Trophoblast cell (in vitro differentiated cells and primary cell): ENCODE data around the gene DCXR.

ENCODE experiments used
- DNase-seq, 2 donors: peaks; one replicate each; pipeline ENCODE4 v3.0.0-alpha.2; 2016
- H2AFZ ChIP-seq: 2 replicates; pipeline ENCODE4 v1.6.1; 2013; ENCODE audit warnings: low read length, moderate library complexity, mild to moderate bottlenecking; ENCODE audit not compliant: insufficient read depth, poor library complexity
- H2AK5ac ChIP-seq: 2 replicates; pipeline ENCODE4 v1.6.1; 2013; ENCODE audit warnings: mild to moderate bottlenecking, low read length
- H2BK120ac ChIP-seq: 2 replicates; pipeline ENCODE4 v1.6.1; 2013; ENCODE audit warnings: low read length, mild to moderate bottlenecking, moderate library complexity; ENCODE audit not compliant: insufficient read depth, poor library complexity
- H2BK12ac ChIP-seq: 2 replicates; pipeline ENCODE4 v1.6.1; 2013; ENCODE audit warnings: mild to moderate bottlenecking, low read length, moderate library complexity
- H2BK5ac ChIP-seq: 2 replicates; pipeline ENCODE4 v1.6.1; 2013; ENCODE audit warnings: low read length, low read depth, moderate library complexity, mild to moderate bottlenecking; ENCODE audit not compliant: poor library complexity
- H3K14ac ChIP-seq: 2 replicates; pipeline ENCODE4 v1.6.1; 2013; ENCODE audit warnings: mild to moderate bottlenecking, low read length
- H3K18ac ChIP-seq: 2 replicates; pipeline ENCODE4 v1.6.1; 2013; ENCODE audit warnings: mild to moderate bottlenecking, low read length
- H3K23ac ChIP-seq: 2 replicates; pipeline ENCODE4 v1.6.1; 2013; ENCODE audit warnings: low read length
- H3K27ac ChIP-seq: 2 replicates; pipeline ENCODE4 v1.5.1; 2013; ENCODE audit warnings: low read depth, mild to moderate bottlenecking, inconsistent platforms, low read length, moderate library complexity
- H3K27me3 ChIP-seq: 2 replicates; pipeline ENCODE4 v1.6.1; 2013; ENCODE audit warnings: inconsistent platforms, mild to moderate bottlenecking, low read length, moderate library complexity; ENCODE audit not compliant: insufficient read depth
- H3K36me3 ChIP-seq, 2 experiments: 1 replicate in 1 of 2; 2 replicates in 1 of 2; pipeline ENCODE4 v1.6.1; 2013; ENCODE audit warnings: low read length in 2 of 2, mild to moderate bottlenecking in 2 of 2, moderate library complexity in 1 of 2; ENCODE audit not compliant: insufficient read depth in 2 of 2, control insufficient read depth in 1 of 2
- H3K4ac ChIP-seq: 2 replicates; pipeline ENCODE4 v1.6.1; 2013; ENCODE audit warnings: low read depth, mild to moderate bottlenecking, low read length, moderate library complexity
- H3K4me1 ChIP-seq, 2 experiments: 1 replicate in 1 of 2; 2 replicates in 1 of 2; pipeline ENCODE4 v1.6.1; 2013; ENCODE audit warnings: low read length in 2 of 2, mild to moderate bottlenecking in 2 of 2, moderate library complexity in 1 of 2; ENCODE audit not compliant: insufficient read depth in 2 of 2, control insufficient read depth in 1 of 2
- H3K4me2 ChIP-seq: 2 replicates; pipeline ENCODE4 v1.6.1; 2013; ENCODE audit warnings: inconsistent platforms, mild to moderate bottlenecking, low read length, moderate library complexity
- H3K4me3 ChIP-seq: 2 replicates; pipeline ENCODE4 v1.5.1; 2013; ENCODE audit warnings: mild to moderate bottlenecking, low read depth, low read length, inconsistent platforms
- H3K79me1 ChIP-seq: one replicate; pipeline ENCODE4 v1.6.1; 2013; ENCODE audit warnings: low read length
- H3K79me2 ChIP-seq: 2 replicates; pipeline ENCODE4 v1.6.1; 2013; ENCODE audit warnings: low read length, mild to moderate bottlenecking; ENCODE audit not compliant: control insufficient read depth, insufficient read depth, poor library complexity
- H3K9ac ChIP-seq: 2 replicates; pipeline ENCODE4 v1.6.1; 2013; ENCODE audit warnings: mild to moderate bottlenecking, low read length
- H3K9me3 ChIP-seq: 2 replicates; pipeline ENCODE4 v1.6.1; 2013; ENCODE audit warnings: low read depth, mild to moderate bottlenecking, control low read depth, inconsistent platforms, low read length; ENCODE audit not compliant: insufficient read depth
- H4K12ac ChIP-seq: 2 replicates; pipeline ENCODE4 v1.6.1; 2013; ENCODE audit warnings: low read depth, mild to moderate bottlenecking, low read length, moderate library complexity
- H4K8ac ChIP-seq: 2 replicates; pipeline ENCODE4 v1.6.1; 2013; ENCODE audit warnings: low read depth, mild to moderate bottlenecking, low read length, moderate library complexity
- H4K91ac ChIP-seq: one replicate; pipeline ENCODE4 v1.6.1; 2013; ENCODE audit warnings: low read depth, mild to moderate bottlenecking, low read length, moderate library complexity
- WGBS: extraction: QIAGEN DNeasy Blood & Tissue Kit; methylation state at CpG from one replicate; pipeline ENCODE4 v1.1.7; 2013; ENCODE audit warnings: missing lambda C conversion rate; ENCODE audit not compliant: insufficient read length, insufficient coverage; ENCODE audit errors: extremely low coverage; 5-methylcytosine and 5-hydroxymethylcytosine counted together

DCXR gene

GRCh38 chr17:82030470-82031302 lies 6.8 kb downstream of the DCXR start:
- Histone ChIP-seq H3K9ac (peak overlapping the region; percentile 17), H3K18ac (peak overlapping the region; percentile 36), H3K4me2 (peak overlapping the region; percentile 89), H2AK5ac (no peak overlapping the region), H3K4ac (no peak overlapping the region), H3K4me1 (peaks cover 0 to 6% of the 10 kb centered on the region in 2 experiments), H2BK5ac (peak overlapping the region; percentile 14), H4K8ac (peak overlapping the region; percentile 20), H4K91ac (peak overlapping the region; percentile 57), H2AFZ (peak overlapping the region; percentile 77), H3K36me3 (peaks cover 3 to 16% of the 10 kb centered on the region in 2 experiments), H3K14ac (no peak overlapping the region), H2BK12ac (no peak overlapping the region), H4K12ac (no peak overlapping the region), H3K23ac (no peak overlapping the region), H3K79me2 (no peaks in the 10 kb centered on the region), H2BK120ac (peak overlapping the region; percentile 27), H3K9me3 (peaks cover 5% of the 10 kb centered on the region), H3K4me3 (peak overlapping the region; percentile 68), H3K27ac (peak overlapping the region; percentile 9), H3K27me3 (no peaks in the 10 kb centered on the region), H3K79me1 (peaks cover 5% of the 10 kb centered on the region)
- DNase-seq = peak; percentile 85 to 93
- no CpG with 5 or more reads among the region's 94 CpGs for WGBS

- no peak overlapping the region for H2BK12ac ChIP-seq
- peaks cover 0 to 16% of the 10 kb centered on the region in 2 experiments for H3K36me3 ChIP-seq
- no peak overlapping the region for H2BK5ac ChIP-seq
- peaks cover 0 to 6% of the 10 kb centered on the region in 2 experiments for H3K4me1 ChIP-seq
- no peaks in the 10 kb centered on the region for H3K27me3 ChIP-seq
- no CpG with 5 or more reads among the region's 31 CpGs for WGBS
- no peak overlapping the region for H2AFZ ChIP-seq
- H2AK5ac ChIP-seq = no peak overlapping the region
- H3K23ac ChIP-seq = no peak overlapping the region
- DNase-seq = no peak
- peaks cover 5% of the 10 kb centered on the region for H3K9me3 ChIP-seq
- no peak overlapping the region for H2BK120ac ChIP-seq
- no peaks in the 10 kb centered on the region for H3K79me2 ChIP-seq
- no peak overlapping the region for H3K9ac ChIP-seq
- H3K4ac ChIP-seq = no peak overlapping the region
- H3K14ac ChIP-seq = no peak overlapping the region
- H3K27ac ChIP-seq = no peak overlapping the region
- peaks cover 5% of the 10 kb centered on the region for H3K79me1 ChIP-seq
- H3K4me2 ChIP-seq = peak overlapping the region; percentile 89
- H3K4me3 ChIP-seq = no peak overlapping the region
- H4K12ac ChIP-seq = no peak overlapping the region
- H4K8ac ChIP-seq = no peak overlapping the region
- H4K91ac ChIP-seq = no peak overlapping the region
- H3K18ac ChIP-seq = no peak overlapping the region
These were observed 7.5 kb downstream of the DCXR start for GRCh38 chr17:82029990-82030469.

- no peaks in the 10 kb centered on the region for H3K79me2 ChIP-seq
- no peak overlapping the region for H3K23ac ChIP-seq
- H3K4me2 ChIP-seq = no peak overlapping the region
- no peak overlapping the region for H2BK120ac ChIP-seq
- H2AFZ ChIP-seq = no peak overlapping the region
- peaks cover 5% of the 10 kb centered on the region for H3K79me1 ChIP-seq
- H3K27ac ChIP-seq = no peak overlapping the region
- no peak overlapping the region for H2AK5ac ChIP-seq
- H3K4me1 ChIP-seq = peaks cover under 1 to 8% of the 10 kb centered on the region in 2 experiments
- H3K14ac ChIP-seq = no peak overlapping the region
- no peak overlapping the region for H3K4ac ChIP-seq
- H3K4me3 ChIP-seq = no peak overlapping the region
- no CpG with 5 or more reads among the region's 16 CpGs for WGBS
- H4K8ac ChIP-seq = no peak overlapping the region
- H3K18ac ChIP-seq = no peak overlapping the region
- H3K9me3 ChIP-seq = peaks cover 5% of the 10 kb centered on the region
- DNase-seq = no peak
- H4K91ac ChIP-seq = no peak overlapping the region
- H3K36me3 ChIP-seq = peaks cover 0 to 16% of the 10 kb centered on the region in 2 experiments
- no peak overlapping the region for H4K12ac ChIP-seq
- no peak overlapping the region for H2BK12ac ChIP-seq
- no peaks in the 10 kb centered on the region for H3K27me3 ChIP-seq
- H3K9ac ChIP-seq = no peak overlapping the region
- no peak overlapping the region for H2BK5ac ChIP-seq
These were observed 8.1 kb downstream of the DCXR start for GRCh38 chr17:82029391-82029790.

GRCh38 chr17:82028966-82029365 lies 8.5 kb downstream of the DCXR start:
- no peak for DNase-seq
- H3K79me1 ChIP-seq = peaks cover 5% of the 10 kb centered on the region
- no peak overlapping the region for H2BK12ac ChIP-seq
- WGBS = no CpG with 5 or more reads among the region's 9 CpGs
- peaks cover 0 to 16% of the 10 kb centered on the region in 2 experiments for H3K36me3 ChIP-seq
- no peak overlapping the region for H2AK5ac ChIP-seq
- H3K23ac ChIP-seq = no peak overlapping the region
- H3K9me3 ChIP-seq = peaks cover 6% of the 10 kb centered on the region
- H3K4me3 ChIP-seq = peak overlapping the region; percentile 35
- no peak overlapping the region for H3K9ac ChIP-seq
- H3K79me2 ChIP-seq = no peaks in the 10 kb centered on the region
- H3K4ac ChIP-seq = no peak overlapping the region
- H3K4me1 ChIP-seq = peaks cover 5 to 11% of the 10 kb centered on the region in 2 experiments
- H4K8ac ChIP-seq = no peak overlapping the region
- no peak overlapping the region for H2BK120ac ChIP-seq
- no peak overlapping the region for H4K91ac ChIP-seq
- no peak overlapping the region for H3K4me2 ChIP-seq
- H3K27ac ChIP-seq = no peak overlapping the region
- H2BK5ac ChIP-seq = no peak overlapping the region
- no peak overlapping the region for H2AFZ ChIP-seq
- no peak overlapping the region for H4K12ac ChIP-seq
- no peak overlapping the region for H3K18ac ChIP-seq
- H3K14ac ChIP-seq = no peak overlapping the region
- H3K27me3 ChIP-seq = no peaks in the 10 kb centered on the region
